Loucy (cell line): ENCODE data around the gene KRAS.

Experiments used
- H2AFZ ChIP-seq: fragments of 200-600 bp; sonication (generic); 2 replicates; pipeline ENCODE4 v1.6.0; 2016; ENCODE audit warnings: antibody characterized with exemption, mild to moderate bottlenecking, low read length, moderate library complexity
- H3F3A ChIP-seq: fragments of 200-600 bp; 2 replicates; pipeline ENCODE4 v1.6.0; 2016; ENCODE audit warnings: antibody characterized with exemption, low read depth, mild to moderate bottlenecking
- H3K27me3 ChIP-seq: fragments of 200-600 bp; sonication (generic); 2 replicates; pipeline ENCODE4 v1.6.1; 2014; ENCODE audit warnings: low read length, mild to moderate bottlenecking; ENCODE audit not compliant: insufficient read depth, poor library complexity, severe bottlenecking
- H3K36me3 ChIP-seq: fragments of 200-600 bp; sonication (generic); 2 replicates; pipeline ENCODE4 v1.6.1; 2016; ENCODE audit warnings: low read length; ENCODE audit not compliant: insufficient read depth
- H3K4me1 ChIP-seq: fragments of 200-600 bp; sonication (generic); 2 replicates; pipeline ENCODE4 v1.5.1; 2014; ENCODE audit warnings: low read length, mild to moderate bottlenecking; ENCODE audit not compliant: insufficient read depth, poor library complexity, severe bottlenecking
- H3K4me2 ChIP-seq: fragments of 200-600 bp; sonication (generic); 2 replicates; pipeline ENCODE4 v1.6.0; 2014; ENCODE audit warnings: antibody characterized with exemption, low read length, low read depth, mild to moderate bottlenecking; ENCODE audit not compliant: poor library complexity, severe bottlenecking
- H3K4me3 ChIP-seq: fragments of 200-600 bp; sonication (generic); 2 replicates; pipeline ENCODE4 v1.5.1; 2014; ENCODE audit warnings: low read length, mild to moderate bottlenecking, mixed read lengths; ENCODE audit not compliant: poor library complexity, severe bottlenecking
- H3K79me2 ChIP-seq: fragments of 200-600 bp; sonication (generic); 2 replicates; pipeline ENCODE4 v1.6.1; 2014; ENCODE audit warnings: low read length; ENCODE audit not compliant: insufficient read depth
- H3K9ac ChIP-seq: fragments of 200-600 bp; sonication (generic); 2 replicates; pipeline ENCODE4 v1.6.0; 2014; ENCODE audit warnings: mild to moderate bottlenecking, low read depth, low read length, moderate library complexity; ENCODE audit not compliant: poor library complexity, severe bottlenecking
- H3K9me2 ChIP-seq: fragments of 200-600 bp; sonication (generic); replicated peaks from 2 replicates; pipeline ENCODE4 v1.6.1; 2016; ENCODE audit warnings: low read depth, low read length, mixed read lengths
- H3K9me3 ChIP-seq: fragments of 200-600 bp; sonication (generic); 2 replicates; pipeline ENCODE4 v1.6.1; 2014; ENCODE audit warnings: mild to moderate bottlenecking, antibody characterized with exemption, low read length, low read depth; ENCODE audit not compliant: insufficient read depth
- H4K20me1 ChIP-seq: fragments of 200-600 bp; sonication (generic); 2 replicates; pipeline ENCODE4 v1.6.0; 2014; ENCODE audit warnings: antibody characterized with exemption, low read length, mild to moderate bottlenecking; ENCODE audit not compliant: insufficient read depth, poor library complexity, severe bottlenecking
- CTCF ChIP-seq: fragments of 200-600 bp; sonication (generic); conservative IDR thresholded peaks from 2 replicates; pipeline ENCODE4 v1.5.1; 2014; ENCODE audit warnings: mild to moderate bottlenecking, antibody characterized with exemption, low read length
- EZH2phosphoT487 ChIP-seq: fragments of 200-600 bp; IDR thresholded peaks from 2 replicates; pipeline ENCODE4 v1.6.1; 2018; ENCODE audit warnings: antibody characterized with exemption, mild to moderate bottlenecking, moderate library complexity, borderline replicate concordance

Gene KRAS

GRCh38 chr12:25241167-25242020 lies 9.3 kb downstream of the KRAS start:
- Histone ChIP-seq H2AFZ (no peak overlapping the region), H3K4me3 (no peak overlapping the region), H3F3A (no peaks in the 10 kb centered on the region), H4K20me1 (peaks cover 60% of the 10 kb centered on the region), H3K36me3 (peaks cover 13% of the 10 kb centered on the region; the same call in 1 of the 2 replicates), H3K9me3 (no peaks in the 10 kb centered on the region), H3K79me2 (peaks cover 88% of the 10 kb centered on the region), H3K9ac (no peak overlapping the region), H3K27me3 (no peaks in the 10 kb centered on the region), H3K9me2 (no peaks in the 10 kb centered on the region), H3K4me2 (peak overlapping the region; percentile 13), H3K4me1 (peaks cover 41% of the 10 kb centered on the region)
- no peak for TF ChIP-seq EZH2phosphoT487
- peak; percentile 86 for TF ChIP-seq CTCF

- no peaks in the 10 kb centered on the region for H3K9me2 ChIP-seq
- H3K9ac ChIP-seq, result no peak overlapping the region
- peaks cover 25% of the 10 kb centered on the region for H4K20me1 ChIP-seq
- no peak overlapping the region for H3K4me2 ChIP-seq
- H3K36me3 ChIP-seq, result peaks cover 32% of the 10 kb centered on the region; the same call in 1 of the 2 replicates
- peaks cover 9% of the 10 kb centered on the region for H3K4me1 ChIP-seq
- no peaks in the 10 kb centered on the region for H3F3A ChIP-seq
- no peaks in the 10 kb centered on the region for H3K27me3 ChIP-seq
- no peaks in the 10 kb centered on the region for H3K9me3 ChIP-seq
- H2AFZ ChIP-seq, result no peak overlapping the region
- peaks cover 69% of the 10 kb centered on the region for H3K79me2 ChIP-seq
- TF ChIP-seq EZH2phosphoT487 (no peak), CTCF (no peak)
- H3K4me3 ChIP-seq, result no peak overlapping the region
Measured at GRCh38 chr12:25236626-25237025, 14.1 kb downstream of the KRAS start.

- no peak overlapping the region for H3K4me3 ChIP-seq
- no peaks in the 10 kb centered on the region for H3K9me3 ChIP-seq
- no peaks in the 10 kb centered on the region for H3K9me2 ChIP-seq
- H4K20me1 ChIP-seq, result peaks cover 20% of the 10 kb centered on the region
- no peak overlapping the region for H3K9ac ChIP-seq
- TF ChIP-seq EZH2phosphoT487 (no peak), CTCF (no peak)
- H3K36me3 ChIP-seq, result peaks cover 32% of the 10 kb centered on the region; the same call in 1 of the 2 replicates
- no peaks in the 10 kb centered on the region for H3F3A ChIP-seq
- H3K27me3 ChIP-seq, result no peaks in the 10 kb centered on the region
- H3K4me1 ChIP-seq, result peaks cover 5% of the 10 kb centered on the region
- peaks cover 73% of the 10 kb centered on the region for H3K79me2 ChIP-seq
- H3K4me2 ChIP-seq, result no peak overlapping the region
- H2AFZ ChIP-seq, result no peak overlapping the region
Measured at GRCh38 chr12:25236190-25236589, 14.5 kb downstream of the KRAS start.
